HG03520 (cell line): ENCODE results near the gene APOL6.
"Not testable (repeated sequence)": the region's sequence is repeated elsewhere in the genome, so short reads cannot be mapped to it uniquely, and the experiment has no call there.

ENCODE experiments used
- ATAC-seq: cut with Tn5 transposase; IDR thresholded peaks from one replicate; pipeline ENCODE4 v1.9.1; 2021; ENCODE audit warnings: mild to moderate bottlenecking, moderate library complexity; ENCODE audit not compliant: unreplicated experiment

APOL6 gene

DNA sequence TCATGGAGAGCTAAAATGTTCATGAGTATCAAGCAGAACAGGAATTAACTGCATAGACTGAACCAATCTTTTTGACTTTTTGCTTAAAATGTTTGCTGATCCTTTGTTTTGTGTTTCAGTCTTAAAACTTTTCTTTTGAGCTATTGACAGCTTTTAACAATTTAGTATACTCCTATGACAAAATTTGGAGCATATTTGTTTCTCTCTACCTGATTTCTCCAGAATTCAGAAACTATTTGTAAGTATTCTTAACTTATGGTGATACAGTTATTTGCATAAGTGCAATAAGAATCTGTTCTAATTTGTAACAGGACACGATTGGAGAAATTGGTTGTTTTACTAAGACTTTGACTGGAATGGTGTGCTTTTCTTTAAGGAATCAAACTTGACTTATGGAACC is 18.5 kb downstream of the APOL6 start:
- not testable (repeated sequence) for ATAC-seq

- no peak for ATAC-seq
Observed at GRCh38 chr22:35674335-35674734, 26.1 kb downstream of the APOL6 start.

DNA sequence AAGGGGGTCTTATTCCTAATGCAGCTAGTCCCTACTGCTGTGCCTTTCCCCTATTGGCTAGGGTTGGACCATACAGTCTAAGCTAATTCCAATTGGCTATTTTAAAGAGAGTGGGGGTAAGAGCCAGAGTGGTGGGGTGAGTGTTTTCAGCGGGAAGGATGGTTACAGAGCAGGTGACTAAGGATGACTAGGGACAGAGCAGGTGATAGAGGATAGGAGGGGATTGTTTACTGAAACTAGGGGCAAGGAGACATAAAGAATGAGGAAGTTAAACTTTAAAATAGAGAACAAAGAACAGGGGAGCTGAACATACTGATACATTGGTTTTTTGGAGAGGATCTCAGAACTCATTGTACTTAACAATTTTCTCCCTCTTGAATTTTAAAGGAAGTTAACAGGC is 27.8 kb downstream of the APOL6 start:
- not testable (repeated sequence) for ATAC-seq

- no peak for ATAC-seq
Observed at GRCh38 chr22:35677460-35678187, 29.4 kb downstream of the APOL6 start.

GRCh38 chr22:35678836-35679235 is 30.6 kb downstream of the APOL6 start:
- ATAC-seq = no peak

GRCh38 chr22:35679492-35679891 is 31.2 kb downstream of the APOL6 start:
- ATAC-seq = not testable (repeated sequence)

- ATAC-seq = no peak
Observed at GRCh38 chr22:35681454-35682052, 33.3 kb downstream of the APOL6 start.

DNA sequence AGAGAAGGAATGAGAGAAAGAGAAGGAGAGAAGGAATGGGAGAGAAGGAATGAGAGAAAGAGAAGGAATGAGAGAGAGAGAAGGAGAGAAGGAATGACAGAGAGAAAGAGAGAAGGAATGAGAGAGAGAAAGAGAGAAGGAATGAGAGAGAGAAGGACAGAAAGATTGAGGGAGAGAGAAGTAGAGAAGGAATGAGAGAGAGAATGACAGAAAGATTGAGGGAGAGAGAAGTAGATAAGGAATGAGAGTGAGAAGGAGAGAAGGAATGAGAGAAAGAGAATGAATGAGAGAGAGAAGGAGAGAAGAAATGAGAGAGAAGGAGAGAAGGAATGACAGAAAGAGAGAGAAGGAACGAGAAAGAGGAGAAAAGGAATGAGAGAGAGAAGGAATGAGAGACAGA is 35.3 kb downstream of the APOL6 start:
- ATAC-seq = no peak

- ATAC-seq = no peak
Observed at GRCh38 chr22:35684270-35684700, 36.0 kb downstream of the APOL6 start.

DNA sequence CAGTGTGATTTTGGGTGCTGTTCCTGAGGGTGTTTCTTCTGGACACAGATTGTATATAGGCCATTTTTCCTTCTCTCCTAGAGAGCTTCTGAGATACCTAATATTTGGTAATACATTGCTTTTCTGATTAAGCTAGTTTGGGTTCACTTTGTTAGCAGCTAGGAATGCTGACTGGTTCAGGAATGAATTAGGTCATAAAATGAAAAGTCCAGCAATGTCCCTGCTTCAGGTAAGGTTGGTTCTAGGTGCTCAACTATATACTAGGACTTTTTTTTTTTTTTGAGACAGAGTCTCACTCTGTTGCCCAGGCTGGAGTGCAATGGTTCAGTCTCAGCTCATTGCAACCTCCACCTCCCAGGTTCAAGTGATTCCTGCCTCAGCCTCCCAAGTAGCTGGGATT is 36.5 kb downstream of the APOL6 start:
- ATAC-seq = no peak

DNA sequence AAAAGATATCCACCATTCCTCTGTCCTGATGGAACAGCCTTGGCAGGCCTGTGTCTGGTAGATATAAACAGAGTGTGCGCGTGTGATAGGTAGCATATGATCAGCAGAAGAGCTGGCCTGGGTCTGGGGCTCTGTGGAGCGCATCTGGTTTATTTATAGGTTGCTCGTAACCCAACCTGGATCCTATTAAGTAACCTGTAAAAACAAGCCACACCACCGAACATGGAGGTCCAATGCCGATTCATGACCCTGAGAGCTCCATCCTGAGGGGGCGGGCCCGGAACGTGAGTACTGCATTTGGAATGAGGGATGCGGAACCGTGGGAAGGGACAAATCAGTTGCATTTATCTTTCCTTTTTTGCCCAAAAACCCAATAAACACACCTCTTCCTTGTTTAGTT is 37.5 kb downstream of the APOL6 start:
- no peak for ATAC-seq

DNA sequence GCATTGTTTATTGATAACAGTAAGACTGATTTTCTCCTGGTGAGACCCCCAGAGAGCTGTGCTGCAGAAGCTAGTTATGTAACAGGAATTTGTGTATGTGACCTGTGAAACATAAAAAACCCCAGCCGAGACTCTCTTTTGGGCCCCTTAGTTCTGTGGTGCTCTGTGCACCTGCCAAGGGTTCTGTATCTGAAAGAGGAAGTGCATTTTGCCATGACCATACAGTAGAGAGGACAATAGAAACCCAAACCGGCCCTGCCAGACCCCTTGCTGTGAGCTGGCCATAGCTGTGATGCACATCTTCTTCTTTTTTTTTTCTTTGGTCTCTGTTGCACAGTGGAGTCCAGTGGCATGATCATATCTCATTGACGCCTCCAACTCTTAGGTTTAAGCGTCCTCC is 38.1 kb downstream of the APOL6 start:
- ATAC-seq = no peak

GRCh38 chr22:35687461-35687860 is 39.2 kb downstream of the APOL6 start:
- no peak for ATAC-seq

DNA sequence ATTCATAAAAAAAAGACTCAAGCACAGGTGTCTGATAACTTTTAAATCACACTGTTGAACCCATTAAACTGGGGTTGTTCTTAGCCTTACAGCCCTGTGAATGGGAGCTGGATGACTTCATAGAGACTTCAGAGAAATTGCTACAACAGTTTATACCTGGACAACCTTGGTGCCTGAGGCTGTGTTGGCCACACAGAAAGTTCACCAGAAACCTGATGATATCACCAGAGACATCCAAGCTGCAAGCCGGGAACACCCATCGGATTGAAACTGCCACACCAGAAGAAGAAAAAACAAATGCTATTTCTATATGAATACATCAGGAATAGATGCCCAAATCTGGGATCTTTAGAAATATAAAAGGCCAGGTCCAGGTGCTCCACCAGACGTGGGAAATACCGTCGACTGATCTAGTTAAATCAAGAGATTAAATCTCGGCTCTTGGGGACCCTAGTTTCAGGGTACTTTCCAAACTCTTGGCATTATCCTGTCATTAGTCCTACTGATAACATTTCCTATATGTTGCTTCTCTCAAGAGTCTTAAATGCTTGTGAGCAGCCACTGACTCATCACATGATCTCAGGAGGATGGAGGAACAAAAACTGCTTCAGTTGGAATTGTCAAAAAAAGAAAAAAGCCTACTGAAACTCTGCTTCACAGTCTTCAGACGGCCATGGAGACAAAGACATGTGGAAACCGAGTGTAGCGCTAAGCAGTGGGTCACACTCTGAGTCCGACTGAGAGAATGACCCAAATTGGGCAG is 40.8 kb downstream of the APOL6 start:
- no peak for ATAC-seq

DNA sequence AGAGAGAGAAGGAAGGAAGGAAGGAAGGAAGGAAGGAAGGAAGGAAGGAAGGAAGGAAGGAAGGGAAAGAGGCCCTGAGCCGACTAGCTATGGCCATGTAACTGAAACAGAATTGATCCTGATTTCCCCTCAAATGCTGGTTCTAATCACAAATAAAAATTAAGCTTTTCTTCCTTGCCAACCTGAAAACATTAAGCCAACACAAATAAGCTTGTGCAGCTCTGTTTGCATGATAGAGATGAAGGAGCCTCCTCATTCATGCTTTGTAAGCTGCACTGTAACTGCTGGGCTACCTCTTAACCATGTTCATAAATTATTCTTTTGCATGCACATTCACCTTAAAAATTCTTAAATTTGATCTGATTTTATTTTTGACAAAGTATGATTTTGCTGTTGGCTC is 41.8 kb downstream of the APOL6 start:
- ATAC-seq = no peak

DNA sequence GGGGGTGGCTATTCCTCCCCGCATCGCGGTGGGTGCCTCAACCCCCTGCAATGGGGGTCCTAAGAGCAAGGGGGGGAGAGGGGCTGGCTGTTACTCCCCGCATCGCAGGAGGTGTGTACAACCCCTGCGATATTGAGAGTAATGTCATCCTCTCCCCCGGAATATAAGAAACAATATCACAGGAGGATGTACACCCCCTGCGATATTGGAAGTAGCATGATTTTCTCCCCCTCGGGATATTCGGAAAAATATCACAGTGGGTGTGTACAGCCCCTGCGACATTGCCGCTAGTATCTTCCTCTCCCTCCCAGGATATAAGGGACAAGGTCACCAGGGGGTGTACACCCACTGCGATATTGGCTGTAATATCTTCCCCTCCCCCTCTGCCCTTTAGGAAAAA is 47.0 kb downstream of the APOL6 start:
- ATAC-seq = no peak

DNA sequence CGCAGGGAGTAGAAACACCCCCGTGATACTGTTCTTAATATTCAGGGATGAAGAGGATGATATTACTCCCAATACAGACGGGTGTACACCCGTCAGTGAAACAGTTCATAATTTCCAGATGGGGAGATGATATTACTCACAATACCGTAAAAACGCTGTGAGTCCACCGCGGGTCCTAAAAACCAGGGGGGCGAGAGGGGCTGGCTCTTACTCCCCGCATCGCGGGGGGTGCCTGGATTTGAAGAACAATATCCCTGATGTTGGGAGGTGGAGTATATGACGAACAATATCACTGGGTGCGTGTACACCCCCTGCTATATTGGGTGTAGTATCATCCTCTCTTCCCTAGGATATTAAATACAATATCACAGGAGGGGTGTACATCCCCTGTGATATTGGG is 48.9 kb downstream of the APOL6 start:
- ATAC-seq = no peak

DNA sequence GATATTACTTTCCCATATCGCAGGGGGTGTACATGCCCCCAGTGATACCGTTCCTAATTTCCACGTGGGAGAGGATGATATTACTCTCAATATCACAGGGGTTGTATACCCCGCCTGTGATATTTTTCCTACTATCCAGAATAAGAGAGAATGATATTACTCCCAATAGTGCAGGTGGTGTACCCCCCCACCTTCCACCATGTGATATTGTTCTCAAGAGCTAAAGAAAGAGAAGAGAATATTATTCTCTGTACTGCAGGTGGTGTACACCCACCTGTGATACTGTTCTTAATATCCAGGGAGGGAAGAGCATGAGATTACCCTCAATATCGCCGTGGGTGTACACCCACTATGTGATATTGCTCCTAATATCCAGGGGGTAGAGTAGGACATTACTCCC is 51.6 kb downstream of the APOL6 start:
- ATAC-seq = not testable (repeated sequence)

- ATAC-seq = no peak
Observed at GRCh38 chr22:35703861-35704584, 55.8 kb downstream of the APOL6 start.

DNA sequence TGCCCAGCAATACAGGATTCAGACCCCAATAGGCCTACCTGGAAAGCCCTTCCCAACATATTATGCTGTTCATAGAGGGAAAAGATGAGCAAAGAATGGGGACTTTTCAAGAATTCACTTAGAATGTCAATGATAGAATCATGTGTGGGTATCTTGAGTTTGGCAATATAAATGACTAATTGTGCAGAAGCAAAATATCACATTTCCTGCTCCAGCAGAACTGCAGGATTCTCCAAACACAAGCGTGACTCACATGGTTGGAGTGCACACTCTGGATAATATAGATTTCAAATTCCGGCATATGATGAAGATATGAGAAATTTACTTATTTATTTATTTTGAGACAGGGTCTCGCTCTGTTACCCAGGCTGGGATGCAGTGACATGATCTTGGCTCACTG is 56.9 kb downstream of the APOL6 start:
- no peak for ATAC-seq

DNA sequence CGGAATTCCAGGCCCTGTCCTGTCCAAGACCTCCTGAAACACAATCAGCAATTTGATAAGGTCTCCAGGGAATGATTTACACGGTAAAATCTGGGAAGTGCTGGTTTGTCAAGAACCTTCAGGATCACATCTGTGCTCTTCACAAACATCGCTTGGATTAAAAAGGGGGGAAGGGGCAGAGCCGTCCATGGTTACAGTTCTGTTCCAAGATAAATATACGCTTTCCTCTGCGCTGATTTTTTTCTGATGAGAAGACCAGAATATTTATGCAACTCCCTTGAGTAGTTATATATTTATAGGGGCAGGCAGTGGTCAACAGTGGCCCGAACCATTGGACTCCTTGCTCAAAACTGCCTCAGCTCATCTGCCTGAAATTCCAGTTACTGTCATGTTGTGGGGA is 60.2 kb downstream of the APOL6 start:
- no peak for ATAC-seq
